Measurements from ENCODE around the gene GPC6.

Gene GPC6

DNA sequence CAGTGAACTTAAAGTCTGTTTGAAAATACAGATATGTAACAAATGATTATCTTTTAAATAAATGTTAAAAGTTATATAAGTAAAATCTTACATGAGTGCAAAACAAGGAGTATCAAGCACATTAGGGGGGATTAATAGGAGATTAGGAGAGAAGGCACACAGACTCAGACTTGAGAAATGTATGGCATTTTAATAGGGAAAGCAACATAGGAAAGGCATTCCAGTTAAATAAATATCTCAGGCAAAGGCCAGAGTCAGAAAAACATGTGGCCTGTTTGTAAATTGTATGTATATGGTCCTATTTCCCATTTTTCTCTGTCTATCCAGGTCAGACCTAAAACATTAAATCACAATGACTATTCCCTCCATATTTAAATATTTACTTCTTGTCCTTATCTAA lies 462.7 kb downstream of the GPC6 start:
- no peak for DNase-seq (ENCODE audit: low read depth)

GRCh38 chr13:93690139-93690538 lies 463.5 kb downstream of the GPC6 start:
- DNase-seq (ENCODE audit: low read depth), result no peak

- DNase-seq (ENCODE audit: low read depth), result no peak
Measured at GRCh38 chr13:93698016-93698613, 471.5 kb downstream of the GPC6 start.

- no peak for DNase-seq (ENCODE audit: low read depth)
Measured at GRCh38 chr13:93700115-93700514, 473.5 kb downstream of the GPC6 start.

- no peak for DNase-seq (ENCODE audit: low read depth)
Measured at GRCh38 chr13:93708308-93709075, 481.9 kb downstream of the GPC6 start.

GRCh38 chr13:93709506-93710244 lies 483.1 kb downstream of the GPC6 start:
- DNase-seq (ENCODE audit: low read depth), result no peak

- DNase-seq (ENCODE audit: low read depth), result no peak
Measured at GRCh38 chr13:93714171-93714570, 487.6 kb downstream of the GPC6 start.

GRCh38 chr13:93715866-93716265 lies 489.3 kb downstream of the GPC6 start:
- no peak for DNase-seq (ENCODE audit: low read depth)

DNA sequence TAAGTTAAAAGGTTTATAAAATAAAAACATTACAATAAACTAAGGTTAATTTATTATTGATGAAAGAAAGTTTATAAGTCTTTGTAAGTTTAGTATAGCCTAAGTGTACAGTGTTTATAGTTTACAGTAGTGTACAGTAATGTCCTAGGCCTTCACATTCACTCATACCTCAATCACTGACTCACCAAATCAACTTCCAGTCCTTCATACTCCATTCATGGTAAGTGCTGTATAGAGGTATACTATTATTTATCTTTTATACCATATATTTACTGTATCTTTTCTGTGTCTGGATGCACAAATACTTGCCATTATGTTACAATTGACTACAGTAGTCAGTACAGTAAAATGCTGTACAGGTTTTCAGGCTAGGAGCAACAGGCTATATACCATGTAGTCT lies 490.0 kb downstream of the GPC6 start:
- DNase-seq (ENCODE audit: low read depth), result no peak

- no peak for DNase-seq (ENCODE audit: low read depth)
Measured at GRCh38 chr13:93721483-93721882, 494.9 kb downstream of the GPC6 start.

DNA sequence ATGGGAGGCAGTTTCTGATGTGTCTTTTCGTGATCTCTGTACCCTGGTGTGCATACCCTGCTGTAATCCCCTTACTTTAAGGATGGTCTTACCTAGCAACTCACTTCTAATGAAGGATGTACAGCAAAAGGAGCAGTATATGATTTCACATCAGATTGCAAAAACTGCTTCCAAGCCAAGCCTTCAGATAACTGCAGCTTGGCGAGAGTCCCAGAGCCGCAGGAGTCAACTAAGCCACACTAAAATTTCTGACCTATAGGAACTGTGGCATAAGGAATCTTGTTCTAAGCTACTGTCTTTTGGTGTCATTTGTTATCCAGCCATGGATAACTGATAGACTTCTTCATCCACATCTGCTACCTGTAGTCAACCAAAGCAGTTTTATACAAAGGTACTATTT lies 496.7 kb downstream of the GPC6 start:
- no peak for DNase-seq (ENCODE audit: low read depth)

DNA sequence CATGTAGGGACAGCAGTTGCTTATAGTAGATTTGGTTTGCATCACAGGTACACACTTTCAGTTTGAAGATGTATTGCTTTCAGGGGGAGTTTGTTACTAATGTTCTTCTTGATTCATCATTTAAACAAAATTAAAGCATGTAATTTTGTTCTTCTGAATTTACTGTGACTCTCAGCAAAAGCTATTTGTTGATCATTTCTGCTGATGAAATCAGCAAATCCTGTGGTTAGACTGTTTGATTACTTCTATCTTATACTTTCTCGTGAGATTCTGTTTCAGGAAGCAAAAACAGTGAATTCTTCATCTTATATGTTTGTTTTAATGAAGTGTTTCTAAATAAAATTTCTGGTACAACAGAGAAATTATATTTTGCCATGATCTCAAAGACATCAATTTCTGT lies 497.6 kb downstream of the GPC6 start:
- DNase-seq (ENCODE audit: low read depth), result no peak

- no peak for DNase-seq (ENCODE audit: low read depth)
Measured at GRCh38 chr13:93726173-93726957, 499.8 kb downstream of the GPC6 start.

DNA sequence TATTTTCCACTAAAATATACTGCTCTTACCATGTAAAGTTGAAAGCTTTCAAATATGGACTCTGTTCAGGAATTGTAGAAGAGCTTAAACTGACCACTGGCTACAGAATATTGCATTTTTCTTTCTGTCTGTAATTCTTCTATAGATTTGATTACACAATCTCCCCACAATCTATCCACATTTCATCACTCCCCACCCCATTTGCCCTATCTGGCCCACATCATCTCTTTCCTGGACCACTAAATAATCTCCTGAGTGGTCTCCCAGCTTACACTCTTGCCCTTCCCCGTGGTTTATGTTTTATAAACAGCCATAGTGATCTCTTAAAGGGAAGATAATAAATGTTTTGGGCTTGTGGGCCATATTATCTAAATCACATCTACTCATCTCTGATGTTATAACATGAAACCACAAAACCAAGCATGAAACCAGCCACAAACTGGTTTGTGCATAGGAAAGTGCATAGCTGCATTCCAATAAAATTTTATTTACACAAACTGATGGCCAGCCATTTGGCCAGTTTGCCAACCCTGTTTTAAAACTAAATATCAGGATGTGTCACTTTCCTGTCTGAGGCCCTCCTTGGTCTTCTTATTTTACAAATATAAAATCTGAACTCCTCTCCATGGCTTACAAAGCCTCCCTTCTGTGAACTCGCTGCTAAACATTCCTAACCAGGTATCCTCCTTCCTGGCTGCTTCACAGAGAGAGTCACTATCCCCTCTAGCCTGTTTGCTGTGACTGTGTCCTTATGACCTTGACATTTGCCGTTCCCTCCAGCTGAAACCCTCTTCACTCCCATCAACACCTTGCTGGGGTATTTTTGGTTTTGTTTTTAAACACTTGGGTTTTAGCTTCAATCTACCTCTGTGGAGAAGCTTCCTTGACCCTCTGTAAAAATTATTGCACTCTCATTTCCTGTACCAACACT lies 500.9 kb downstream of the GPC6 start:
- DNase-seq (ENCODE audit: low read depth), result no peak

GRCh38 chr13:93729383-93729782 lies 502.8 kb downstream of the GPC6 start:
- DNase-seq (ENCODE audit: low read depth), result no peak

- no peak for DNase-seq (ENCODE audit: low read depth)
Measured at GRCh38 chr13:93730780-93731179, 504.2 kb downstream of the GPC6 start.

DNA sequence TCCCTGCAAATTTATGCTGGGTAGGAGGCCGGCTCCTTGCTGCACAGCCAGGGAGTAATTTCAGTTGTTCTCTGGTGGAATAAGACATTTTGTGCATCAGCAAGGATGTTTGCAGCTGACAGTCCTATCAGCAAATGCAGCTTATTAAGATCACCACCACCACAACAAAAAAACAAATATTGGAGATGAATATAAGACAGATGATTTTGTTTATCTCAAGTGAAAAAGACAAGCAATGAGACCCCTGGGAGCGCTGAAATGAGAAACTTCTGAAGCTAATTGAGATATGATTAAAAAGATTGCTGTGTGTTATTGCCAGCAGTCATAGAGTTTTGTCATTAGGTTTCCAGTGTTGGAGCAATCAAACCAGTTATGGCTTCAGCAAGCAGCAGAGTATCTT lies 505.6 kb downstream of the GPC6 start:
- no peak for DNase-seq (ENCODE audit: low read depth)

DNA sequence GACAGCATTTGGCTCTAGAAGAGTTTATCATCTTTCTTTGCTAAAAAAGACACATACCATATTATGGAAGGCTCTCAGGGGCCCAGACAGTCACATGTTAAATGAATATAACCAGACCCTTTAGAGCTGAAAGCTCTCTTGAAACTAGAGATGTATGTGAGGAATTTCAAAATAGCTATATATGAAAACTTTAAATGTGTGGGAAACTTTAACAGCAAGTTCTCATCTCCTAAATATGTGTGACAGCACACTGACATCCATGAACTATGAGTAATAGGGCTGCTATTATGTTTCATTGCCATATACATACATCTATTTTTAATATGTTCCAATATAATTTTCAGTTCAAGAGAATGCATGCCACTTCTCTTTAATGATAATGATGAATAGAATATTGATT lies 509.5 kb downstream of the GPC6 start:
- no peak for DNase-seq (ENCODE audit: low read depth)

DNA sequence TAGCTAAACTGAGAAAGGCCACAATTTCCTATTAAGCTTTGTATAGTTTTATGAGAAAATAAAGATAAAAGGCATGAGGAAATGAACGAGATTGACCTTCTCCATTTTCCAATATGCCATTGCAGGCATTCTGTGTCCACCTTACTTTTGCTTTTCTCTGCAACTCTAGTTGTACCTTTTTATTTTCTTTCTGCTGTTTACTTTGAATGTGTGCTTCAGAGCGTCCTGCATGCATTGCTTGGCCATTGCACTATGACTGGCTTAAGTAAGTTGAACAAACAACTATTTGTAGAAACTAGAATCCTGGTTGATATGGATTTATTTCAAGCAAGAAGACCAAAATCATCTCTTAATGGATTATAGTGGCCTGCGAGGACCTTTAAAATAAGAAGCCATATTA lies 510.3 kb downstream of the GPC6 start:
- no peak for DNase-seq (ENCODE audit: low read depth)

- no peak for DNase-seq (ENCODE audit: low read depth)
Measured at GRCh38 chr13:93740334-93740733, 513.7 kb downstream of the GPC6 start.

- DNase-seq (ENCODE audit: low read depth), result no peak
Measured at GRCh38 chr13:93744033-93744432, 517.4 kb downstream of the GPC6 start.
